ENCODE data around the gene ENG.
"Not testable (repeated sequence)": the region's sequence is repeated elsewhere in the genome, so short reads cannot be mapped to it uniquely, and the experiment has no call there.

ENG gene

GRCh38 chr9:127878652-127879390 lies 24.4 kb upstream of the ENG start:
- H3K4me3 ChIP-seq (ENCODE audit: low read depth, low read length): no peak overlapping the region

- peak overlapping the region; percentile 38 for H3K4me3 ChIP-seq (ENCODE audit: low read depth, low read length)
Observed at GRCh38 chr9:127878001-127878651, 23.7 kb upstream of the ENG start.

- H3K4me3 ChIP-seq (ENCODE audit: low read depth, low read length): peak within 1 kb of the TSS; percentile 38
Observed at GRCh38 chr9:127877566-127877998, 23.1 kb upstream of the ENG start, which contains the start of gene AK1. TSS of gene AK1 (minus strand) at chr9:127877675. CDS start at chr9:127874617, 3,058 bp downstream.

DNA sequence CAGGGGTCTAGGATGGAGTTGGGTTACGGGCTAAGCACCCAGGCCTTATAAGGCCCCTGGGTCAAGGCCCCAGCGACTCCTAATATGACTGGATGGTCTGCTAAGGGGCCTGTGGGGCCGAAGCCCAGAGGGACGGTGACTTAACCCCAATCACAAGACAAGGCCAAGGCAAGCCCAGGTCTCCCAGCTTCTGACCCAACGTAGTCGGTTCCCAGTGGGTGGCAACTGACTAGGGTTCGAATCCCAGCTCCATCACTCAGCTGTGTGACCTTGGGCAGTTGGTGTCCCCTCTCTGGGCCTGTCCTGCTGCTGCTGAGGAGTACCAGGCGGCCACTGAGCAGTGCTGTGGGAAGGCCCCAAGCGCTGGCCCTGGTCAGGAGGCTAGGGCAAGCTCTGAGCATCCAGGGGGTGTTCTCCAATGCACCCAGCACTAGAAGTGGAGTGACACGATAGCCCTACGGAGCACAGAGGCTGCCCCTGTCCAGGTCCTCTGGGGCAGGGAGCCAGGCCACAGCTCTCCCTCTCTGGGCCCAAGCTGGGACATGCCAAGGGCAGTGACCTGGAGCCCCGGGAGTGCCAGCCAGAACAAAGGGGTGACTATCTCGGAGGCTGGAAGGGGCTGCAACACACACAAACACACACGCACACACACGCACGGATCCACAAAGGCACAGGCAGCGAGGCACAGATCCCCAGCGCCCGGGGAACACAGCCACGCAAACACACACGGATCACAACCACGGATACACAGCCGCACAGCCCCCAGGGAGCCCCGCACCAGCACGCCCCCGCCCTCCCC lies 22.5 kb upstream of the ENG start:
- peak overlapping the region; percentile 38 for H3K4me3 ChIP-seq (ENCODE audit: low read depth, low read length)

DNA sequence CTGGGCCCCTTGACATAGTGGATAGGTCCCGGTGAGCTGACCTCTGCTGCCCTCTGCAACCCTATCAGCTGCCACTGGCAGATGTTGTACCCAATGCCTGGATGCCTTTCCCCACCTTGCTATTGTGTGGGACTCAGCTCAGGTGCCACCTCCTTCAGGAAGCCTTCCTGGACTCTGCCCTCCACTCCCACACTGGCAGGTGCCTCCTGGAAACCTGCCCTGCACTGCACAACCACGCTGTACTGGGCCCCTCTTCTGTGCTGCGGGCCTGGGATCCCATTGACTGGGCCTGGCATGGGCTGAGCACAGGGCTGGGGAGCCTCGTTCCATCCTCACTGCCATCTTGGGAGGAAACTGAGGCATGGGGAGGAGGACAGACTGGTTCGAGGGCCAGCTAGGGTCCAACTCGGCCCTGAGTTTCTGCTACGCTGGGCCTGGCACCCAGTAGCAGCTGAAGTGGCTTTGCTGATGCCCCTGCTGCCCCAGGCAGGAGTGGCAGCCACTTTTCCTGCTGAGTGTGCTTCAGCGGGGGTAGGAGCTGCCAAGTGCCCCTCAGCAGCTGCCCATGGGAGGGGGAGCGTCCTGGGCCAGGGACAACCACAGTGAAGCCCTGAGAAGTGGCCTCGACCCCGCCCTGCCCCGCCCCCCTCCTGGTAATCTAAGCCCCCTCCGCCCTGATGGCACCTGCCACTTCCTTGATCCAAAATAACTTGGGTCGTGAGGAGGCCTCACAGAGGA lies 21.7 kb upstream of the ENG start:
- H3K4me3 ChIP-seq (ENCODE audit: low read depth, low read length): no peak overlapping the region

DNA sequence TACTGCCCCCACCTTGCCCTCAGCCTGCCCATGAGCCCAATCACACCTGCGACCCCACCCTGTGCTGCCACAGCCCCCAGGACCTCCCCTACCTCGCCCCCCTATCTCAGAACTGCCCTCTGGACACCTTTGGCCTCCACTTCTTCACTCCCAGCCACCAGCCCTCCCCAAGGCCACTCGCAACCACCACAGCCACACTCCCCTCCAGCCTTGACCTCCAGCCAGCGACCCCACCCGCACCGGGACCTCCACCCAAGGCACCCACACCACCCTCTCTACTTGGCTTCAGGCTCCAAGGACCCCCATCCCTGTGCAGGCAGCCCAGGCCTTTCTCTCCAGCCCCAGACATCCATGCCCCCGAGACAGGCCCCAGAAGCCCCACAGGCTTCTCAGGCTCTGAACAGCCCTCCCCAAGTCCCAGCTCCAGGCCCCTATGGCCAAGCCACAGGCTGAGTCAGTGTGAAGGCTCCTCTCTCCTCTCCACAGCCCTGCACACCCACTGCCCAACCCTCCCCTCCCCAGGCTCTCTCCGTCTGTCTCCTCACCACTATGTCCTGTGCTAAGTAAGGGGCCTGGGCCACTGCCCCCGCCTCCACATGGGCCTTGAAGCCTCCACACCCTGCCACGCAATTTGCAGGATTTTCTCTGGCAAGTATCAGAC lies 21.0 kb upstream of the ENG start:
- H3K4me3 ChIP-seq (ENCODE audit: low read depth, low read length): no peak overlapping the region

DNA sequence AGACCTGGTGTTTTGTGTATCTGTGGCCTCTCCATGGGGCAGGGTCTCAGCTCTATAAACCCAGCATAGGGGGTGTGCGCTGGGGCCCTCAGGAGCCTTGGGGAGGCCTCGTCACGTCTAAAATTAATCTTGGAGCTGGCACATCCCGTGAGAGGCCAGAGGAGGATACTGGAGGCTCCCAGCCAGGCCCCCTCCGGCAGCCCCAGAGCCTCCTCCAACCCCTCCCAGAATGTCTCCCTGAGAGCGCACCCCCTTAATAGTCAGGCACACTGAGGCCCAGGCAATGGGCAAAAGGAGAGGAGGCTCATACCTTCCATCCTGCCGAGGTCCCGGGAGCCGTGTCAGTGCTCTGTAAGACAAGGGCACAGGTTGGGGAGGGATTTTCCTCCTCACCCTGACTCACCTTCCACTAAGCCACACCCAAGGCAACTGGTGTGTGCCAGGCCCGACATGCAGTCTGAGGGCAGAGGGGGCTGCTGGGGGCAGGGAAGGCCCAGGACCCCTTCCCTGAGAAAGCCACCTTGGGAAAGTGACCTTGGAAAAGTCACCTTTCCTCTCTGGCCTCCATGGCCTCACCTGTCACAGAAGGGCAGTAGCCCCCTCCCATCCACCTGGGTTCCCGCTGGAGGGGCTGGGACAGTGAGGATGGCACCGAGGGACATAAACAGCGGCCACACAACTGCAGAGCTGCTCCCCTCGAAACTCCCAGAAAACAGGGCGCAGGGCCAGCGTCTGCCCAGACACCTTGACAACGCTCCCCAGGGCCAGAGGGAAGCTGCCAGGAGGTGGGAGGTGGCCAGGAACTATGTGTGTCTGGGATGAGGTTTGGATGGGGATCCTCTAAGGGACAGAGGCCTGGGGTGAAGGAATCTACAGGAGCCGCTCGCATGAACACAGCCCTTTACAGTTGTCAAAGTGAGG lies 20.1 kb upstream of the ENG start:
- no peak overlapping the region for H3K4me3 ChIP-seq (ENCODE audit: low read depth, low read length)

GRCh38 chr9:127873886-127874285 lies 19.4 kb upstream of the ENG start:
- no peak overlapping the region for H3K4me3 ChIP-seq (ENCODE audit: low read depth, low read length)

DNA sequence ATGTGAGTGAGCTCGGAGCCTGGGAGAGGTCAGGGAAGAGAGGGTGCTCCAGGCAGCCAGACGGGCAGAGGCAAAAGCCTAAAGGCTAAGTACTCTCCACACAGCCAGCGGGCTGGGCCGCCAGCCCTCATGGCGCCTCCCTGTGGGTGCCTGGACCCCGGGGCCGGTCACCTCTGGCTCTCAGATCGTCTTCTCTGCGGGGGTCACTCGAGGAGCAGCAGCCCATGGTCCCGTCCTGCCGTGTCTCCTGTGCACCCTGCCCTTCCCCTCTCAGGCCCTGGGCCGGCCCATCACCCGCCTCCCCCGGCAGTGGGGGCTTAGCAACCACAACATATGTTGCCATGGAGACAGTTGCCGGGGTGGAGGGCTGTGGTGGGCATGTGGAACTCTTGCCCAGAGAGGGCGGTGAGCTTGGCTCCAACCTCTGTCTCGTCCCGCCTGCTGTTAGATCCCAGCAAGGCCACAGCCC lies 18.8 kb upstream of the ENG start:
- no peak overlapping the region for H3K4me3 ChIP-seq (ENCODE audit: low read depth, low read length)

DNA sequence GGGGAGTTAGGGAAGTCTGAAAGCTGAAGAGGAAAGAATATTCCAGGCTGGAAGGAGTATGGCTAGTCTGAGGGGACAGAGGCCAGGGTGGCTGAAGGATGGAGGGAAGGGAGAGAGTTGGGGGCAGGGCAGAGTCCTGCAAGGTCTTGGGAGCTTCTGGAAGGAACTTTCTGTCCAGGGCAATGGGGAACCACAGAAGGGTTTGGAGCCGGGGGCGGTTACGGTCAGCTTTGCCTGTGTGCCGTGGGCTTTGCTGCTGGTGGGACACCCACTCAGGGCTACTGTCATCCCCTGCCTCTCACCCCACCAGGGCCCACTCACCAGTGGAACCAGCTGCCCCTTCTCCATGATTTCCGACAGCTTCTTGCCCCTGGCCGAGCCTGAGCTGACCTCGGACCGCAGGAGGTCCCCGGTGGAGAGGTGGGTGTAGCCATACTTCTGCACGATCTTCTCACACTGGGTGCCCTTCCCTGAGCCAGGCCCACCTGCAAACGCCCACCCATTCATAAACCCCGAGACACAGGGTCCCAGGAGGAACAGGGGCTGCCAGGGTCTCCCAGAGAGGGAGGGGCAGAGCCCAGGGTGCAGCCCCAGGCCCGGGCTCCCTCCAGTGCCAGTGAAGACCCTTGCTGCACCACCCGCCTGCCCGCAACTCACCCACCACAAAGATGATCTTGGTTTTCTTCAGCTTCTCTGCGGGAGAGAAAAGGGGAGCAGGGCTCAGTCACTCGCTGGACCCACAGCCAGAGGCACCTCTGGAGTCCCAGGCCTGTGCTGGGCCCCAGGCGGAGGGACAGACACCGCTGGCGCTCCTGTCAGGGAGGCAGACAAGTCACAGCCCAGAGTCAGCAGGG lies 18.1 kb upstream of the ENG start:
- no peak overlapping the region for H3K4me3 ChIP-seq (ENCODE audit: low read depth, low read length)

DNA sequence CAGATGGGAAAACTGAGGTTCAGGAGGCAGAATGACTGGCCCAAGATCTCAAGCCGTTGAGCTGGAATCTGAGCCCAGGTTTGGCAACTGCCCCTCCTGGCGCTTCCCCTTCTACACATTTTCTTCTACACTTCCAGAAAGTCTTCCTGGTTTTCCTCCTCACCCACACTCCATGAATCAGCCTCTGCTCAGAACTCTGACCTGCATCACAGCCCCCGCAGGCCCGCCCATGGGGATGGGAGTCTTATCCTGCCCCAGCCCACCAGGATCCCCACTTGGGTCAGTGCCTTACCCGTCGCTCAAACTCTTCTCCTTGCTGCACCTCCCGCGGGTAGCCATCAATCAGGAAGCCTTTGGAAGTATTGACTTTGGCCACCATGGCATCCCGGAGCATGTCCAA lies 17.1 kb upstream of the ENG start:
- no peak overlapping the region for H3K4me3 ChIP-seq (ENCODE audit: low read depth, low read length)

GRCh38 chr9:127870887-127871286 lies 16.4 kb upstream of the ENG start:
- H3K4me3 ChIP-seq (ENCODE audit: low read depth, low read length): no peak overlapping the region

GRCh38 chr9:127870153-127870491 lies 15.7 kb upstream of the ENG start:
- not testable (repeated sequence) for H3K4me3 ChIP-seq (ENCODE audit: low read depth, low read length)

GRCh38 chr9:127869310-127870152 lies 15.1 kb upstream of the ENG start:
- no peak overlapping the region for H3K4me3 ChIP-seq (ENCODE audit: low read depth, low read length)

- no peak overlapping the region for H3K4me3 ChIP-seq (ENCODE audit: low read depth, low read length)
Observed at GRCh38 chr9:127868278-127868902, 13.9 kb upstream of the ENG start.

DNA sequence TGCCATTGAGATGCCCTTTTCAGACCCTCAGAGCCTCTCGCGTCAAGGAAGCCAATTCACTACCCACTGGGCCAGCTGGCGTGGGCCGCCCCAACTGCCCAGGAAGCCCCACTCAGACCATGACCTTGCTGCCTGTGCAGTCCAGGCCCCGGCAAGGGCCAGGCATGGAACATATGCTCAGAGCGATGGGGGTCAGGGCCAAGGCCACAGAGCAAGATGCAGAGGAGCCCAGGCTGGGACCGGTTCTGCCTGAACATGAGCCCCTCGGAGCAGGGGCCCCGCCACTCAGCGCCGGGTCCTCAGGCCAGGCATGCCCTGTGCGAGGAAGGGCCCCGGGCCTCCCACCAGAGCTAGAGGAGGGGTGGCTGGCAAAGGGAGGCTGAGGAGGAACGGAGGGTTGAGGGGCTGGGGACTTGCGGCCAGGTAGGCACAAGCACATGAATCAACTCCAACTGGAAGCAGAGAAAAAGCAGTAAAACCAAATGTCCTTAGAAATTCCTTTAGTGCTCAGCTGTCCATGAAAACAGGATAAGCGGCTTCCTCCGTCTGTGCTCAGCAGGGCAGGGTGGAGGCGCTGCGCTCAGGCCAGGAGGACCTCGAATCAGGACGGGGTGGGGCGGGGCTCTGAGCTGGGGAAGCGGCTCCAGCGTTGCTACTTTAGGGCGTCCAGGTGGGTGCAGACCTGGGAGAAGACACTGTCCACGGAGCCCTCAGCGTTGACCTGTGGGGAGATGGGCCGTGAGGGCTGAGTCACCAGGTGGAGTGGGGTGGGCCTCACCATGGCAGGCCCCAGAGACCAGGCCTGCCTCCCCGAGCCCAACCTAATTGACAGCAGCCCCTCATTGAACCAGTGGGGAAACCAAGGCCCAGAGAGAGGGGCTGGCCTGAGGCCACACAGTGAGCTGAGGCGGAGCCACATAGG lies 13.2 kb upstream of the ENG start:
- H3K4me3 ChIP-seq (ENCODE audit: low read depth, low read length): no peak overlapping the region
